ENCODE results near the gene HLA-DMB.

Gene HLA-DMB

DNA sequence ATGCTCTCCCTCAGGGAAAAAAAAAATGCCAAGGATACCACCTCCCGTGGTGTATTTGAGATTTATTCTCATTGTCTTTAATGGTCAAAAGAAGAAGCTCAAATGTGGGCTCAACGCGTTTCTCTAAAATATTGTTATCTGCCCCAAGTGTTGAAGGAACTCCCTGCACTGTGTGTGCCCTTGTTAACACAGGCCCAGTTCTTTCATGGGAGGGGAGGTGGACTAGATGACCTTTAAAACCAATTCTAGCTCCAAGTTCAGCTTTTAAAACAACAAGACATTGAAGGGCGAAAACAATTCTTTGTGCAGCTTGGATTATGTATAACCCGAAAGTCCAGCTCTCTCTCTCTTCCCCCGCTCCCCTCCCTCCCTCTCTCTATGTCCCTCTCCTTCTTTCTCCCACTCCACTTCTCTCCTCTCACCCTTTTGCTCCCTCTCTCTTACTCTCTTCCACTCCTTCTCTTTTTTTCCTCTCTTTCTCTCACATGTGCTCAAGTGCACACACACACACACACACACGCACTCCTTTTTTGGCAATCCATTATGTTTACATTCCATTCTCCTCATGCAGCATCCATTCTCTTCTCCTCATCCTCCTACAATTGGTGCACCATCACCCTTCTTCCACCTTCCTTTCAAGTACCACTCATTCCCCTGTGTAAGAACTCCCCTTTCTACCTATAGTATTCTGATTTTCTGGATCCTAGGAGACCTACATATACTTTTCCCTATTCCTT lies 8.5 kb downstream of the HLA-DMB start:
- TF ChIP-seq, protein P1, sequence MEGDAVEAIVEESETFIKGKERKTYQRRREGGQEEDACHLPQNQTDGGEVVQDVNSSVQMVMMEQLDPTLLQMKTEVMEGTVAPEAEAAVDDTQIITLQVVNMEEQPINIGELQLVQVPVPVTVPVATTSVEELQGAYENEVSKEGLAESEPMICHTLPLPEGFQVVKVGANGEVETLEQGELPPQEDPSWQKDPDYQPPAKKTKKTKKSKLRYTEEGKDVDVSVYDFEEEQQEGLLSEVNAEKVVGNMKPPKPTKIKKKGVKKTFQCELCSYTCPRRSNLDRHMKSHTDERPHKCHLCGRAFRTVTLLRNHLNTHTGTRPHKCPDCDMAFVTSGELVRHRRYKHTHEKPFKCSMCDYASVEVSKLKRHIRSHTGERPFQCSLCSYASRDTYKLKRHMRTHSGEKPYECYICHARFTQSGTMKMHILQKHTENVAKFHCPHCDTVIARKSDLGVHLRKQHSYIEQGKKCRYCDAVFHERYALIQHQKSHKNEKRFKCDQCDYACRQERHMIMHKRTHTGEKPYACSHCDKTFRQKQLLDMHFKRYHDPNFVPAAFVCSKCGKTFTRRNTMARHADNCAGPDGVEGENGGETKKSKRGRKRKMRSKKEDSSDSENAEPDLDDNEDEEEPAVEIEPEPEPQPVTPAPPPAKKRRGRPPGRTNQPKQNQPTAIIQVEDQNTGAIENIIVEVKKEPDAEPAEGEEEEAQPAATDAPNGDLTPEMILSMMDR (IDR thresholded peaks at IDR 0.05; ENCODE audit: insufficient read depth, low read depth, low read length, missing control alignments) = no peak
- peak; percentile 29 for DNase-seq (ENCODE audit: low read depth)
- no peak overlapping the region for H3K4me3 ChIP-seq (ENCODE audit: low read length)

DNA sequence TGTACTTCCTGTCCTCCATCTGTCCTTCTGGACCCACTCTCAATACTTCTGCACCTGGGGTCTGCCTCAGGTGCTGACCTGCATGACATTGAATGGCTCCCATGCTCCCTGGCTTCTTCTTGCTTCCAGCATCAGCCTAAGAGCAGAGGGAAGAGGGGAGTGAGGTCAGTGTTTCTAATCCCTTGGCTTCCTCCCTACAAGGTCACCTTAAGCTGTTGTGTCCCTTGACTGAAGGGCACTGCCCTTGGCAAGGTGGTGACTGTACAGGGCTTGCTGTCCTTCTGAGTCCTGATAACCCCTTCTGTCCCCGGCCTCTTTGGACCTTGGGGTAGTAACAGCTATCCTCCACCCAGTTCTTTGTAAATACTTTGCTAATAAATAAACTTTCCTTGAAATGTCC lies 9.6 kb downstream of the HLA-DMB start:
- TF ChIP-seq, protein P1 (IDR thresholded peaks at IDR 0.05; ENCODE audit: insufficient read depth, low read depth, low read length, missing control alignments) = no peak
- no peak overlapping the region for H3K4me3 ChIP-seq (ENCODE audit: low read length)

DNA sequence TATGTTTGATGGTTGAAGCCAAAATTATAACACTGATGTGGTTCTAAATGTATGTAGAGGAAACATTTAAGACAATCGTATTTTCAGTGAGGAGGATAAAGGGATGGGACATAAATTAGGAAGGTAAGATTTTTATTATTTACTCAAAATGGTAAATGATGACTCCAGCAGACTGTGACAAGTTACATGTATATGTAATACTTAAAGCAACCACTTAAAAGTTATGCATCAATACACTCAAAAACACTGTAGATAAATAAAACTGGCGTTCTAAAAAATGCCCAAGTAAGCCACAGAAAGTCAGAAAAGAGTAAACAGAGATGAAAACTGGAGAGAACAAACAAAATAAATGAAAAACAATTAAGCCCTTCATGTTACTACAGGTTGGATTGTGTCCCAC lies 18.7 kb downstream of the HLA-DMB start:
- TF ChIP-seq, protein P1 (IDR thresholded peaks at IDR 0.05; ENCODE audit: insufficient read depth, low read depth, low read length, missing control alignments) = no peak
- H3K4me3 ChIP-seq (ENCODE audit: low read length) = no peak overlapping the region
- DNase-seq (ENCODE audit: low read depth) = no peak

More for the DNA sequence above, 9.6 kb downstream of the HLA-DMB start:
- no peak for DNase-seq (ENCODE audit: low read depth)

DNA sequence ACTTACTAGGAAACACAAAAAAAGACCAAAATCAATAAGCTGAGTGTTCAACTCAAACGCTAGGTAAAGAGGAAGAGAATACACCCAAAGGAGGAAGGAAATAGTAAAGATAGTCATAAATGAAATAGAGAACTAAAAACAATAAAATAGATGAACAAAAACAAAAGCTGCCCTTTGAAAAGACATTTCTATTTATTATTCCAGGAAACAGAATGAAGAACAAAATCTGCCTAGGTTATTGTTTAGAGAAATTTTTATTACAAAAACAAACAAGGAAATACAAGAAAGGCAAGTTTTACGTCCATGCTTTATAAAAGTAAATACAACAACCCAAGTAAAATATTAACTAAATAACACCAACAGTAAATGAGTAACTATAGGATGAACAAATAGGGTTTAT lies 20.1 kb downstream of the HLA-DMB start:
- DNase-seq (ENCODE audit: low read depth) = no peak
- H3K4me3 ChIP-seq (ENCODE audit: low read length) = no peak overlapping the region
- TF ChIP-seq, protein P1 (IDR thresholded peaks at IDR 0.05; ENCODE audit: insufficient read depth, low read depth, low read length, missing control alignments) = no peak

DNA sequence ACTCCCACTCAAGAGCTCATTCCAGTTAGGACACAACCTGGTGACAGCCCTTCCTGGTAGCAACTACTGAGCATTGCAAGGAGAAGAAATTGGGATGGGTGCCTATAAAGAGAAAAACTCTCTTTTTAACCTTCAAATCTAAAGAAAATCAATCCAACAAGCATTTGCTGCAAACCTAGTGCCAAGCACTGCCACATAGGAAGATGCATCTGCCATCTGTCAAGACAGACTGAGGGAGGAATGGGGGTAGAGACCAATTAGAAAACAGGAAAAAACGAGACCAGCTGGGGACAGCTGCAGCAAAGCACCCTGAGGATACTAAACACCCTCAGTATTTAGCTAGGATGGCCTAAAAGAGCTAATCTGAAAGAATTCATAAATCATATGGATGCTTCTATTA lies 27.9 kb downstream of the HLA-DMB start:
- TF ChIP-seq, protein P1 (IDR thresholded peaks at IDR 0.05; ENCODE audit: insufficient read depth, low read depth, low read length, missing control alignments) = no peak
- no peak overlapping the region for H3K4me3 ChIP-seq (ENCODE audit: low read length)
- no peak for DNase-seq (ENCODE audit: low read depth)

DNA sequence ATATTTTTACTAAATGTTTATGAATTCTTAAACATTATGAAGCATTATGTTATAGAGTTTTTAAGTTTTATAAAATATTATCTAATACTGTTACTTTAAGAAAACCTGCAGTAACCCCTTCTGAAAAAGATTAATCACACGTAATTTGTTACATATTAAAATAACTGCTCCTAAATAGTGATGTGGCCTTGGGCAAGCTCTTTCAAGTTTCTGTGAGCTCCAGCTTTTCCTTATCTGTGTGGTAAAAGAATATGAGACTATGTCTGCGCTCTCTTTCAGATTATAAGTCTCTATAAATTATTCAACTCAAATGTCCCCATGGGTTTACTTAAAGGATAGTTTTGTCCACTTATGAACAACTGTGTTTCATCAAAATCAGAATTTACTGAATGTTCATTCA lies 31.9 kb downstream of the HLA-DMB start:
- H3K4me3 ChIP-seq (ENCODE audit: low read length) = no peak overlapping the region
- no peak for DNase-seq (ENCODE audit: low read depth)
- TF ChIP-seq, protein P1 (IDR thresholded peaks at IDR 0.05; ENCODE audit: insufficient read depth, low read depth, low read length, missing control alignments) = no peak

DNA sequence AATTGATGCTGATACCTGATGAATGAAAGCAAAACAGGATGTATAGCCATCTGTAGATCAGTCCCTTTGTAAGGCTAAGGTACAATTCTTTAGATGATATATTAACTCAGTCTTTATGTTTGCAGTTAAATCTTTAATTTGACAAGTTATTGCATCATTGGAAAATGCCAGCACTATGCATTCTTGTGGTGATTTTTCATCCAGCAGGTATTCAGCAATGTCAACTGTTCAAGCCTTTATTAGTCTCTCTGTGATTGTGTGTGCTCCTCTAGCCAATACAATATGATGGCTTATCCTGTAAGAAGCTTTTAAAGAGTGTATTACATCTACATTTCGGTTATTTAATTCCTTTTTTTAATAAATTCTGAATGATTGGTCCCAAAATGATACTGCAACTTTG lies 34.3 kb downstream of the HLA-DMB start:
- TF ChIP-seq, protein P1 (IDR thresholded peaks at IDR 0.05; ENCODE audit: insufficient read depth, low read depth, low read length, missing control alignments) = no peak
- no peak overlapping the region for H3K4me3 ChIP-seq (ENCODE audit: low read length)
- peak; percentile 42 for DNase-seq (ENCODE audit: low read depth)

Measured in epithelial cell of esophagus (primary cell).